IPS-18c (cell line): ENCODE results near the gene TEX10.

Source experiments
- H3K4me3 ChIP-seq: 2 replicates; pipeline ENCODE4 v1.7.0; 2013; ENCODE audit warnings: low read depth, mild to moderate bottlenecking, low read length, moderate library complexity; ENCODE audit not compliant: insufficient read depth
- H3K9me3 ChIP-seq: one replicate; pipeline ENCODE4 v1.6.1; 2013; ENCODE audit warnings: mild to moderate bottlenecking, low read length, moderate library complexity; ENCODE audit not compliant: control insufficient read depth, insufficient read depth

Gene TEX10

DNA sequence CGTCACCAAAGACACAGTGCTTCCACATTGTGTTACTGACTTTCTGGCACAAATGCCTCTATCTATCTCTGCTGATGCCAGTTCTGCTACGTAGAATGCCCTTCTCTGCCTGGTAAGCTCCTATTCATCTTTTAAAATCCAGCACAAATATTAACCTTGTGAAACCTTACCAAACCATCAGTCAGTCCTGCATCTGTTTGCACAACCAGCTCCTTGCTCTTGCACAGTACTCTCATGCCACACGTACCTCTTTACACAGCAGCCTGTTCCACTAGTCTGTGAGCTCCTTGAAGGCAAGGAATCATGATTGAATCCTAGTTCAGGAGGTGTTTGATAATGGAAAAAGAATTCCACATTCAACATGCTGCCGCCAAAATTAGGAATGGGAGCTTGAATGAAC, 56.3 kb downstream of the TEX10 start:
- H3K4me3 ChIP-seq: no peak overlapping the region
- H3K9me3 ChIP-seq: no peaks in the 10 kb centered on the region

DNA sequence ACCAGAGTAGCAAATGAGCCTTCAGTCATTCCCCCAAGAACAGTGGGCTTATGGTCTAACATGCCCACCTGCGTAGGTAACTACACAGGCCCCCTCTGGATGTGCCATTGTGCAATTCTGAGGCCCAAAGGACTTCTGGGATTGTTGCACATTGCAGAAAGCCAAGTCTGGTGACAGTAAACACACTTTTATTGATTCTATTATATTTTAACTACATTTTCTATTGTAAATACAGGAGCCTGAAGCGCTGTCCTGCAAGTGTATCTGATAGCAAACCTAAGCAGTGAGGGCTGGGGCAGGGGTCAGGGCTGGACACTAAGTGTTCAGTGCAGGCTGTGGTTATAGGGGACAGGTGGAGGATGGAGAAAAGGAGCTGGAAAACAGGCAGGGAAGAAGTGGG, 57.5 kb downstream of the TEX10 start:
- H3K9me3 ChIP-seq: no peaks in the 10 kb centered on the region
- no peak overlapping the region for H3K4me3 ChIP-seq

DNA sequence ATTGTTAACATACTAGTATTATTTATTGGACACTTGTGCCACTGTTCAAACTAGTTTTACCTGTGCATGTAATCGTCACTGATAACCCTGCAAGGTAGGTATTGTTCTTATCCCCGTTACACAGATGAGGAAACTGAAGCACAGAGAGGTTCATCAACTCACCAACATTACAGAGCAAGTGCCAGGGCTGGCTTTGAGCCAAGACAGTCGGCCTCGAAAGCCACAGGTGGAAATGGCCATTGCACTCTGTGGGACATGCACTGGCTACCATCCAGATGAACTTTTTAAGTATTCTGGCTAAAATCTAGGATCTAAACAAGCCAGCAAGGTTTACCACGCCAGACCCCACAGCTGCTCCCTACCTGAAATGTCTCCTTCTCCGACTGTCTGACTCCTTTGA, 57.9 kb downstream of the TEX10 start:
- Histone ChIP-seq H3K4me3 (no peak overlapping the region), H3K9me3 (no peaks in the 10 kb centered on the region)

DNA sequence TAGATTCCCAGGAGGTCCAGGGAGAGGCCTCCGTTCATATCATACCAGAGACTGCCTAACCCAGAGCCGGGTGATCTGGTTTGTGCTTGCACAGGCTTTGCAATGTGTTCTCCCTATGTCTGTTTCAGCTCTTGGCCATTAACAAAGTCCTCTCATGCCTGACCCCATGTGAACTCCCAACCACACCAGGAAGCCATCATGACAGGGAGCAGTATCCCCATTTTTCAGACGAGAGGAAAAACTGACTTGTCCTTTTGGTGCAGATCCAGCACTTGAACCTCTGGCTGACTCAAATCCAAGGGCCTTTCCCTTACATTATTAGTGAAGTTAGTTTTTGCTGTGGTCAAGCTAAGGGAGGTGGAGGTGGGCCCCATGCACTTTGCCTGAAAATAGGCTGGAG, 58.4 kb downstream of the TEX10 start:
- Histone ChIP-seq H3K4me3 (no peak overlapping the region), H3K9me3 (no peaks in the 10 kb centered on the region)

- Histone ChIP-seq H3K9me3 (no peaks in the 10 kb centered on the region), H3K4me3 (no peak overlapping the region)
Observed at GRCh38 chr9:100292414-100292813, 60.3 kb downstream of the TEX10 start.

GRCh38 chr9:100290714-100291113, 62.0 kb downstream of the TEX10 start:
- H3K9me3 ChIP-seq: no peaks in the 10 kb centered on the region
- no peak overlapping the region for H3K4me3 ChIP-seq

DNA sequence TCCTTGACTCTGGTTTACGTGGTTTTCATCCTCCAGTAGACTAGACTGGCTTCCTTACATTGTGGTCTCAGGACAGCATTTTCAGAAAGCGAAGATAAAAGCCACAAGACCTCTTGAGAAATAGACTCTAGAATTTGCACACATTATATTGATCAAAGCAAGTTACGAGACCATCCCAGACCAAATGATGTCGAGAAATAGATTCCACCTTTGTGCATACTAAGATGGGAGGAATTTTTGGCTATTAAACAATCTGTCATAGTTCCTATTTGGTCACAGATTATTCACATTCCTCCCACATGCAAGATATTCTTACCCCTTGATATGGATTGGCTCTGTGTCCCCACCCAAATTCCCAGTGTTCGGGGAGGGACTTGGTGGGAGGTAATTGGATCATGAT, 65.6 kb downstream of the TEX10 start:
- Histone ChIP-seq H3K9me3 (no peaks in the 10 kb centered on the region), H3K4me3 (no peak overlapping the region)

DNA sequence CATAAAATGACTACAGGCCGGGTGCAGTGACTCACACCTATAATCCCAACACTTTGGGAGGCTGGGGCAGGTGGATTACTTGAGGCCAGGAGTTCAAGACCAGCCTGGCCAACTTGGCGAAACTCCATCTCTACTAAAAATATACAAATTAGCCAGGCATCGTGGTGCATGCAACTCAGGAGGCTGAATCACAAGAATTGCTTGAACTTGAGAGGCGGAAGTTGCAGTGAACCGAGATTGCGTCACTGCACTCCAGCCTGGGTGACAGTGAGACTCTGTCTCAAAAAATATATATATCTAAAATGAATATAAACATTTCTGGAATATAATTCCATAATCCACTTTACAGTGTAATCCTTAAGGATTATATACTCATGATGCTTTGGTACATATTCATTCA, 66.5 kb downstream of the TEX10 start:
- H3K9me3 ChIP-seq: no peaks in the 10 kb centered on the region
- H3K4me3 ChIP-seq: no peak overlapping the region

DNA sequence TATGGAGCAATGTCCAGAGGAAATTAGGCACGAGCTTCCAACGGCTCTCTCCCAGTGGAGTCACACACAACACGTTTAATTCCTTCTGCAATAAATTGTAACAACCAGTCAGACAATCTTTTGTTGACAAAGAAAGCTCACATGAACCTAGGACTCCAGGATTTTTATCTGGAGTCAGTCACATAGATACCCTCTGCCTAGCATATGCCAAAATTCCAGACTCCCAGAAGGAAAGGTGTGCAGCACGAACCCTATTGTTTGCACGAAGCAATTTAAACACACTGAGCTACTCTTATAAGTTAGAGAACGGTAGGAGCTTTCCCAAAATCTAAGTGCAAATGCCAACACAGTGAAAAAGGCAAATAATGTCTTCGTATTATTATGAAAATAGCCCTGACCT, 67.1 kb downstream of the TEX10 start:
- Histone ChIP-seq H3K9me3 (no peaks in the 10 kb centered on the region), H3K4me3 (no peak overlapping the region)

DNA sequence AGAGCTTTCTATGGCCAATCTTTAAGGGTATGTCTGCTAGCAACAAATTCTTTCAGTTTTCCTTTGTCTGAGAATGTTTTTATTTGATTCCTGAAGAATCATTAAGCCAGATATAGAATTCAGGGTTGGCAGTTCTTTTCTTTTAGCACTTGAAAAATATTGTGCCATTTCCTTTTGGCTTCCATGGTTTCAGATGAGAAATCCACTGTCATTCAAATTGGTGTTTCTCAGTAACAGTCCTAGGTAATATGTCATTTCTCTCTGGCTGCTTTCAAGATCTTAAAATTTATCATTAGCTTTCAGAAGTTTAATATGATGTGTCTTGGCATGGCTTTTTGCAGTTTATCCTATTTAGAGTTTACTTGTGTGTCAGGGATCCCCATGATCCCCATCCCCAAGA, 67.7 kb downstream of the TEX10 start:
- H3K9me3 ChIP-seq: no peaks in the 10 kb centered on the region
- no peak overlapping the region for H3K4me3 ChIP-seq

DNA sequence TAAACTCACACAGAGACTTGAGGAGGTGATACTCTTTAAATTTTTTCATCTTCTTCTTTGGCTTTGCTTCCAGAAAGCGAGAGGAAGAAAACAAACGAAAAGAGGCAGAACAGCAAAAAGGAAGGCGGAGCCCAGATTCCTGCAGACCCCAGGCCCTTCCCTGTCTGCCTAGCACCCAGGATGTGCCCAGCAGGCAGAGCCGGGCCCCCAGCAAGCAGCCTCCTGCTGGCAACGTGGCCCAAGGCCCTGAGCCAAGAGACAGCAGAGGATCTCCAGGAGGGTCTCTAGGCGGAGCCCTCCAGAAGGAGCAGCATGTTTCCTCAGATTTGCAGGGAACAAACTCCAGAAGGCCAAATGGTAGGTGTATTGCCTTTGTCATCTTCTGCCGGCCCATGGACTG, 68.5 kb downstream of the TEX10 start:
- H3K9me3 ChIP-seq: no peaks in the 10 kb centered on the region
- no peak overlapping the region for H3K4me3 ChIP-seq

- no peak overlapping the region for H3K4me3 ChIP-seq
- no peaks in the 10 kb centered on the region for H3K9me3 ChIP-seq
Observed at GRCh38 chr9:100282388-100282719, 70.4 kb downstream of the TEX10 start.

GRCh38 chr9:100281676-100282387, 70.9 kb downstream of the TEX10 start:
- H3K4me3 ChIP-seq: no peak overlapping the region

DNA sequence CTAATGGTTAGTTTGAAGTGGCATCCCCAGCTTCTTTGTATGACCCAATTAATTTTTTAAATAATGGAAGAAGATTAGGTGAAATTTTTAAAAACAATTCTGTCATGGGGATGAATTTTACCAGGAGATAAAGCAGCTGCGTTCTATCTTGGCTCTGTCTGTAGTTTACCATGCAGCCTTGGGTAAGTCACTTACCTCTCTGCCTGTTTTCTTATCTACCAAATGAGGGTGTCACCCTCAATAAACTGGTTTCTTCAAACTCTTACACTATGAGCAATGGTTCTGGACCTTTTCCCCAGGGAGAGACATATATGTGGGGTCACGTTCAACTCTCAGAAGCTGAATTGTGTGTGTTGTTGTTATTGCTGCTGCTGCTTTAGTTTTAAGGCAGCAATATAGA, 71.7 kb downstream of the TEX10 start:
- H3K4me3 ChIP-seq: no peak overlapping the region
- H3K9me3 ChIP-seq: no peaks in the 10 kb centered on the region

More at GRCh38 chr9:100281676-100282387, 70.9 kb downstream of the TEX10 start:
- H3K9me3 ChIP-seq: no peaks in the 10 kb centered on the region

GRCh38 chr9:100277166-100277979, 75.4 kb downstream of the TEX10 start:
- Histone ChIP-seq H3K9me3 (no peaks in the 10 kb centered on the region), H3K4me3 (no peak overlapping the region)

GRCh38 chr9:100269656-100270055, 83.1 kb downstream of the TEX10 start:
- H3K4me3 ChIP-seq: no peak overlapping the region
- no peaks in the 10 kb centered on the region for H3K9me3 ChIP-seq

DNA sequence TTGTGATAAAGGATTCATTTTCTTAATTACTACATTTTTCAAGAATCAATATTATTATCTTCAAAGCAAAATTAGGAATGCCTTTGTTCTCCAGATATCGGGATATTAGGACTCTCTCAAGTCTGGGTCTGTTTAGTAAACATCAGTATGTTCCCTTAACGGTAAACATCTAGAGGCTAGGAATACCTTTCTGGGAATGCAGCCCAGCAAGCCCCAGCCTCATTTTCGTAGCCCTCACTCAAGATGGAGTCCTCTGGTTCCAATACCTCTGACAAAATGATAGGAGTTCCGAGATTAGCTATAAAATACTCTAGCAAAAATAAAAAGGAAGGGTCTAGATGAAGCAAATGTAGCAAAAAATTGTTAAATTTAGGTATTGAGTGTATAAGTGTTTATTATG, 84.5 kb downstream of the TEX10 start:
- H3K4me3 ChIP-seq: no peak overlapping the region
- no peaks in the 10 kb centered on the region for H3K9me3 ChIP-seq

DNA sequence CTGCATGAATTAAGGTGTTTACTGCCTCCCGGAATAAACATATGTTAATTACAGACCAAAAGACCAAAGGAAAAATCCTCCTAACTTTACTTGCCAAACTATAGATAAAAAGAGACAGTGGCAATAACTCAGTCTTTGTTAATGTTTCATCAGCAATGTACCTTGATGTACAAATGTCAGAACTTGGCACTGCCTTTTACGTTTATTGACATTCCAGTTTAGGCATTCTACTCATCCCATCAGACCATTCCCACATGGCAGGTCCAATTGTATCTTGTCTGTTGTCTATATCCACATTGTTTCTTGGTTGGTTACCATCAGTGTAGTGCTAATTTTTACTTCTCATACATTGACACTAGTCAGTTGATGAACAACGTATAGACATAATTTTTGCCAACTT, 85.5 kb downstream of the TEX10 start:
- Histone ChIP-seq H3K4me3 (no peak overlapping the region), H3K9me3 (no peaks in the 10 kb centered on the region)
